GM12873 (cell line): Measurements from ENCODE around the gene CCDC33.

ENCODE experiments used
- TF ChIP-seq, protein P1 (sequence below): IDR thresholded peaks from 2 replicates; pipeline ENCODE4 v1.5.1; 2012; ENCODE audit warnings: low read depth, mild to moderate bottlenecking, moderate library complexity, low read length, control low read depth; ENCODE audit not compliant: insufficient read depth; ENCODE audit errors: missing control alignments

CCDC33 gene

DNA sequence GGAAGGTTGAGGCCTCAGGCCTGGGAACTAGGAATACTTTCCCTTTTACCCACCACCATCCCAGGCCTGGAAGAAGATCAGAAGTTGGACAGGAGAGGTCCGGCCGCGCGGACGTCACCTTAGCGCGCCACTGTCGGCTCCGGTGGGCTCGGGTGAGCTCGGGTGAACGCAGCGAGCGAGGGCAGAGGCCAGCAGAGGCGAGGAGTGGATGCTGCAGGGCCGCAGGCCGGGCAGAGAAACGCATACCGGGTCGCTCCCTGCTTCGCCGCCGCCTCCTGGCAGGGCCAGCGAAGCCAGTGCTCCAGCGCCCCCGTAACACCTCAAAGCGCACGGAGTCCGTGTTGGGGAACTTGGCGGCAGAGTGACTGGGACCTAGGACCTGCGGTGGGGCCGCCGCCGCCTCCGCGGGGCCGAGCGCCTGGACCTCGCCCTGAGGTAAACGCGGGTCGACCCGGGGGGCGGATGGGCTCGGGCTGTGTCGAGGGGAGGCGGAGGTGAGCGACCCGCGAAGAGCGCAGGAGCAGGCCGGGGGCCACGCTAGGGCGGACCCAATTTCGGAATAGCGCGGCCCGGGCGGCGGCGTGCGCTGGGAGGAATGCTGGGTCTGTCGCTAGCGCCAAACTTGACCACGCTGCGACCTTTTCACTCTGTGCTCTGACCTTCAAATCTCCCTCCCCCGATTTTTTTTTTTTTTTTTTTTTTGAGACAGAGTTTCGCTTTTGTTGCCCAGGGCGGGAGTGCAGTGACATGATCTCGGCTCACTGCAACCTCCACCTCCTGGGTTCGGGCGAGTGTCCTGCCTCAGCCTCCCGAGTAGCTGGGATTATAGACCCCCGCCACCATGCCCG lies 129.7 kb downstream of the CCDC33 start:
- TF ChIP-seq, protein P1, sequence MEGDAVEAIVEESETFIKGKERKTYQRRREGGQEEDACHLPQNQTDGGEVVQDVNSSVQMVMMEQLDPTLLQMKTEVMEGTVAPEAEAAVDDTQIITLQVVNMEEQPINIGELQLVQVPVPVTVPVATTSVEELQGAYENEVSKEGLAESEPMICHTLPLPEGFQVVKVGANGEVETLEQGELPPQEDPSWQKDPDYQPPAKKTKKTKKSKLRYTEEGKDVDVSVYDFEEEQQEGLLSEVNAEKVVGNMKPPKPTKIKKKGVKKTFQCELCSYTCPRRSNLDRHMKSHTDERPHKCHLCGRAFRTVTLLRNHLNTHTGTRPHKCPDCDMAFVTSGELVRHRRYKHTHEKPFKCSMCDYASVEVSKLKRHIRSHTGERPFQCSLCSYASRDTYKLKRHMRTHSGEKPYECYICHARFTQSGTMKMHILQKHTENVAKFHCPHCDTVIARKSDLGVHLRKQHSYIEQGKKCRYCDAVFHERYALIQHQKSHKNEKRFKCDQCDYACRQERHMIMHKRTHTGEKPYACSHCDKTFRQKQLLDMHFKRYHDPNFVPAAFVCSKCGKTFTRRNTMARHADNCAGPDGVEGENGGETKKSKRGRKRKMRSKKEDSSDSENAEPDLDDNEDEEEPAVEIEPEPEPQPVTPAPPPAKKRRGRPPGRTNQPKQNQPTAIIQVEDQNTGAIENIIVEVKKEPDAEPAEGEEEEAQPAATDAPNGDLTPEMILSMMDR: no peak

DNA sequence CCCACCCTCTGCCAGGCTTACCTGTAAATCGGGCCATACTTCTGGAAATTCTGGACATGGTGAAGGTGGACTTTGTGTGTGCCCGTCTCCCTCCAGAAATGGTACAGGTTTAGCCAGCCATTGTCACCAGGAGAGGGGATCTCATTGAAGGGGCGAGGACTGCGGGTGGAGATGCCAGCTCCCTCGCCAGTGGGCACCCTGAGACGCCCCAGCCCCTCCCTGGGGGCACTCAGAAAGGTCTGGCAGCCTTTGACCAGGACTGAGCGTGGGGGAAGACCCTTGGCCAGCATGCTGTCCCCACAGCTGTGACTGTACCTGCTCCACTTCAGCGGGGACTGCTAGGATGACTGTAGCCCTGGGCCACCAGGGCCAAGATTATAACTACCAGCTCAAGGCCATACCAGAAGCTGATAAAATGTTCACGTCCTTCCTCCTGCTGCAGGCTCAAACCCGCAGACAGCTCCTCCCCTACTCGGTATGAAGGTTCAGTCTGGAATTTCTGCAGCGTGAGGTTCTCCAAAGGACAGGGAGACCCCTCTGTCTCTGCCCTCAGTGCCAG lies 131.2 kb downstream of the CCDC33 start, which contains the start of gene CYP11A1:
Gene CYP11A1 (minus strand): TSS at position 351 of the 559 bp plus-strand sequence. CDS start 61 bp downstream, at position 290.
- TF ChIP-seq, protein P1: no peak

DNA sequence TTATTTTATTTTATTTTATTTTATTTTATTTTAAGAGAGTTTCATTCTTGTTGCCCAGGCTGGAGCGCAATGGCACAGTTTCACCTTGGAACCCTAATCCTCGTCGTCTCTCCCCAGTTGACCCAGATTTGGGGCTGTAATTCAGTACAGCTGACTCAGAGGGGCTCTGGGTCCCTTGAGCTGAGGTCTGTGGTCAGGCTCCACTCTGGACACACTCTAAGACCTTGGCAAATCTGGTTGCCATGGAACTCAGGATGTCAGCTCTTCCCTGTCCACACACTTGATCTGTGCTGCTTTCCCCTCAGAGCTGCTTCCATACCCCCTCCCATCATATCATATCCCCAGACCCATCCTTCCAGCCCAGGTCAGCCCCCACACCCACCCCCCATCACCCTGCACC lies 132.0 kb downstream of the CCDC33 start:
- TF ChIP-seq, protein P1: no peak

DNA sequence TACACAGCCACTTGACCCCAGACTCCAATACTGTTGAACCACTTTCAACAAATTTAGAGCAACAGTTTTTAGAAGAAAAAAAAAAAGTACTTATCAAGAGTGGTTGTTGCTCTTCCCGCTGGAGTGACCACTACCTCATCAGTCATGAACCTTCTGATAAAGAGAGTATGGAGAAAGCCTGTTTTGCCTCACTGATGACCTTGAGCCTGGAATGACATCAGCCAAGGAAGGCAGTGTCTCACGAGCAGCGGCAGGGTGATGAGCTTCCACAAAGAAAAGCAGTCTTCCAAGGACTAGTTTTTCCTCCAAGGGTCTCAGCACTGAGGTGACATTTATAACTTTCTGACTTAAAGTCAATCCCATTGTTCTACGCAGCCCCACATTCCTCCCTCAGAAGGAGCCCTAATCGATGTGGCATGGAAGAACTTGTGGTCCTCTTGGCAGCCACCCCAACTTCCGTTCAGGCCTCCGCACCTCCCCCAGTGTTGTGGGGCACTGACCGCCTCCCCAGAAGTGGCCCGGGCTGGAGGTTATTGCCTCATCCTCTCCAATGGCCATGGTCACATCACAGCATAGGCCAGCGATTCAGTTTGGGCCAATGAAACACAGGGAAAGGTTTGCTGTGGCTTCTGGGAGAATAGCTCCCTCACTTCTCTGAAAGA lies 133.1 kb downstream of the CCDC33 start:
- TF ChIP-seq, protein P1: no peak

DNA sequence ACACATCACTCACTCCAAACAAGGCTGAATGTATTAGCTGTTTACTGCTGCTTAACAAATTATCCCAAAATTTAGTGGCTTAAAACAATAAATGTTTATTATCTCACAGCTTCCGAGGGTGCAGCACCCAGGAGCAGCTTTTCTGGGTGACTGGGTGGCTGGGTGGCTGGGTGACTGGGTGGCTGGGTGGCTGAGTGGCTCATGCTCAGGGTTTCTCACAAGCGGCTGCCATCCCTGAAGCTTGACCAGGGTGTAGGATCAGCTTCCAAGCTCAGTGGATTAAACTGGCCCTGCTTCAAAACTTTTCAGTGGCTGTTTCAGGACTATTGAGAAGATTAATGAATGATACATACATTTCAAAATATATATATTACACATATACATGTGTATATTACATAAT lies 133.6 kb downstream of the CCDC33 start:
- TF ChIP-seq, protein P1: no peak

DNA sequence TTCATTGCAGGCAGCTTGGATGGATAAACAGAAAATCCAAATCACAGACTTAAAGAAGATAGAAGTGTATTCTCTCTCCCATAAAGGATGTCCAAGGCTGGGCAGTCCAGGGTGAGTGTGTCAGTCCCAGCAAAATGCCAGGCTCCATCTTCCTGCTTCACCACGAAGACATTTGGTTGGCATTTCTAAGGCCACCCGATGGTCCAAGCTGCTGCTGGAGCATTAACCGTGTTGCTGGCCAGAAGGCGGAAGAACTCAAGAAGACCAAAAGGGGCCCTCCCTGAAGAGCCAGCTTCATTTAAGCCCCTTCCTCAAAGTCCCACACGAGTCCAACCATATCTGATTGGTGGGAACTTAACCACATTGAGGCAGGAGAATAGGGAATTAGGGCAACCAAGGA lies 134.3 kb downstream of the CCDC33 start:
- TF ChIP-seq, protein P1: no peak

DNA sequence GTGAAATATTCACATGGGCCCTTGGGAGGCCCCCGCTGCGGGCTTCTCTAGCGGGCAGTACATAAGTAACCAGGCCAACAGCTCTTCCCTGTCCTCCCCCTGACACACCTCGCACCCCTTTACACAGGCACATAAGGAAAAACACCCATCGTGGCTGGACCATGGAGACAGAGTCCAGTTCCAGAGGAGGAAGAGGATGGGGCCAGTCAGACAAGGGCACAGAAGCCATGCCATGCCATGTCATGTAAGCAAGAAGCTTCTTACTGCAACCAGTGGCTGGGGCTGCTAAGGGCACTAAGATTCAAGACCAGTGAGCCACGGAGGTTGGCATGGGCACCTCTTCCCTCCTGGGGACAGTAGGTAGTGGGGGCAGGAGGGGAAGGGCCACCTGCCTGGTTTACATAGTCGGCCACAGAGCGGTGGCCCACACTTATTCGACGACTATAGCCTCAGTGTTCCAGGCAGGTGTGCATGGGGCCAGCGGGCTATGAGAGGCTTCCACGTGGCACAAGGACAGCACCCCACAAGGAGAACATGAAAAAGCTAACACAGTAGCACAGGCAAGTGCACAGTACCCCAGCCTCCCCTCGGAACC lies 137.0 kb downstream of the CCDC33 start:
- TF ChIP-seq, protein P1: no peak
